ENCODE measurements around the gene FNTB.

Gene FNTB, protein sequence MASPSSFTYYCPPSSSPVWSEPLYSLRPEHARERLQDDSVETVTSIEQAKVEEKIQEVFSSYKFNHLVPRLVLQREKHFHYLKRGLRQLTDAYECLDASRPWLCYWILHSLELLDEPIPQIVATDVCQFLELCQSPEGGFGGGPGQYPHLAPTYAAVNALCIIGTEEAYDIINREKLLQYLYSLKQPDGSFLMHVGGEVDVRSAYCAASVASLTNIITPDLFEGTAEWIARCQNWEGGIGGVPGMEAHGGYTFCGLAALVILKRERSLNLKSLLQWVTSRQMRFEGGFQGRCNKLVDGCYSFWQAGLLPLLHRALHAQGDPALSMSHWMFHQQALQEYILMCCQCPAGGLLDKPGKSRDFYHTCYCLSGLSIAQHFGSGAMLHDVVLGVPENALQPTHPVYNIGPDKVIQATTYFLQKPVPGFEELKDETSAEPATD

DNA sequence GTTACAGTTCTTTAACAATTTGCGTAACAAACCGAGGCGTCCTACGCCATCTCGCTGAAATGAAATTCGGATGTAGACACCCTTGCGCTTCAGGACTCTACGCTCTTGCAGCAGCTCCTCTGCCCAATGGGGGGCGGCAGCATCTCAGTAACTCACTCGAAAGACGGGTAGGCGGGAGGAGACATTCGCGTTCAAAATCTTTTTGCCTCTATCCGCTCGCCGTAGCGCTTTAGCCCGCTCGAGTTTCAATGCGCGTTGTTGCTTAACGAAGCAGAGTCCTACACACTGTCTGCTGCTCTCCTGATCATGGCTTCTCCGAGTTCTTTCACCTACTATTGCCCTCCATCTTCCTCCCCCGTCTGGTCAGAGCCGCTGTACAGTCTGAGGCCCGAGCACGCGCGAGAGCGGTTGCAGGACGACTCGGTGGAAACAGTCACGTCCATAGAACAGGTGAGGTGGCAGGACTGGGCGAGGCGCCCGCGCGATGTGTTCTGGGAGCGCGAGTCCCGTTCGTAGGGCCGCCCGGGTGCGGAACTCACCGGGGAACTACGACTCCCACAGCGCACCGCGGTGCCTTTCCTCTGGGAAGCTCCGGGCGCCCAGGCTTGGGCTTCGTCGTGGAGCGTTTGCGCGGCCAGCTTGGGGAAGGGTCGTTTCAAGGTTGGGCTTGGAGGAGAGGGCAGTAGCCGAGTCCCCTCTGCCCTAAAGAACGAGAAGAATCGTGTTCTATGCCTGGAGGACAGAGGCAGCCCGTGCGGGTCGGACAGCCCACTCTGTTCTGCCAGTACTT is at the start of gene FNTB:
FNTB (plus strand) TSS at position 248 of the 790 bp plus-strand sequence; CDS start at position 307, 59 bp downstream.
- intact Hi-C loops (cut with DNase I): loop anchor here (5.0 to 10.0 kb wide), 2 partner anchors 35 to 118 kb away; partner anchors contain the start of gene MAX
- DNase-seq: peak; percentile 91 to 99 (median 96)

DNA sequence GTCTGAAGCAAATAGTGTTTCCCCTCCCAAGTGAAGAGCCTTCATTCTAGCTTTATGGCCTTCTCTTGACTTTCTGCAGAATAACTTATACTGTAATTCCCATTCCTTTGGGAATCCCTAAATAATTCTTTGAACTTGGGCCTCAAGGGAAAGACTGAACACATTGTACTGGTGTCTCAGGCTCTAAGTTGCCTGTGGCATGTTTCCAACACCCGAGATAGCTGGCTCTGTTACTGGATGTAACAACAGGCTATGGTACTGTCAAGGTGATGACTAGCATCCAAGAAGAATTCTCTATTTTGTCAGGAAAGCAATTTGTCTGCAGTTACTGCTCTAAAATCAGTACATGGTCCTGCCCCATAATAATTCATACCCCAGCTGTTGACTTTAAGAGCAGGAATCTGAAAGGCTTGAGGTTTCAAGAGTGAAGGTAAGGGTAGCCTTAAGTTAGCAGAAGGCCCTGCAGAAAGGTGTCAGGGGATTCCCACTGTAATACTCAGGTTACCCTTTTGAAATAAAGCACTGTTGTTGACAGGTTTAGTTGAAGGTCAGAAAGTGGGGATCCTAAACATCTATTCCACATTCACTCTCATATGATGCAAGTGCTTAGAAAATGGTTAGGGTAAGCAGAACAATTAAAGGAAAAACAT is 49.4 kb upstream of the FNTB start:
- intact Hi-C loops (cut with DNase I): no loop called here
- no peak for DNase-seq

DNA sequence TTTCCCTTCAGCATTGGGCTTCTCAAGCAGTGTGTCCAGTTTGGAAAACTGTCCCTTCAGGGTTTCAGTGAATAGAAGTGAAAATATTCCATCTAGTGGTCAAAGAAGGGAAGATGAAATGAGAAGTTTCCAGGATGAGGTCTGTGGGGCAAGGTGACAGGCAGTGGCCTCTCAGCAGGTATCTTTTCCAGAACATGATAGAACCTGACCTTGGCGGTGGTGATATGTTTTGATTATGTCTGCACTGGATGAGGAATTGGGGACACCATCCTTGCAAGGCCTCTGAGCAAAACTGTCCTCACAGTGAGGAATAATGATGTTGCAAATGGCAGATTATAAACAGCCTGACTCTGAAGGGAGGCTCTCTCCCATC is 48.9 kb upstream of the FNTB start:
- intact Hi-C loops (cut with DNase I): no loop called here
- DNase-seq: peak in 1 of 42 donors; percentile 11

DNA sequence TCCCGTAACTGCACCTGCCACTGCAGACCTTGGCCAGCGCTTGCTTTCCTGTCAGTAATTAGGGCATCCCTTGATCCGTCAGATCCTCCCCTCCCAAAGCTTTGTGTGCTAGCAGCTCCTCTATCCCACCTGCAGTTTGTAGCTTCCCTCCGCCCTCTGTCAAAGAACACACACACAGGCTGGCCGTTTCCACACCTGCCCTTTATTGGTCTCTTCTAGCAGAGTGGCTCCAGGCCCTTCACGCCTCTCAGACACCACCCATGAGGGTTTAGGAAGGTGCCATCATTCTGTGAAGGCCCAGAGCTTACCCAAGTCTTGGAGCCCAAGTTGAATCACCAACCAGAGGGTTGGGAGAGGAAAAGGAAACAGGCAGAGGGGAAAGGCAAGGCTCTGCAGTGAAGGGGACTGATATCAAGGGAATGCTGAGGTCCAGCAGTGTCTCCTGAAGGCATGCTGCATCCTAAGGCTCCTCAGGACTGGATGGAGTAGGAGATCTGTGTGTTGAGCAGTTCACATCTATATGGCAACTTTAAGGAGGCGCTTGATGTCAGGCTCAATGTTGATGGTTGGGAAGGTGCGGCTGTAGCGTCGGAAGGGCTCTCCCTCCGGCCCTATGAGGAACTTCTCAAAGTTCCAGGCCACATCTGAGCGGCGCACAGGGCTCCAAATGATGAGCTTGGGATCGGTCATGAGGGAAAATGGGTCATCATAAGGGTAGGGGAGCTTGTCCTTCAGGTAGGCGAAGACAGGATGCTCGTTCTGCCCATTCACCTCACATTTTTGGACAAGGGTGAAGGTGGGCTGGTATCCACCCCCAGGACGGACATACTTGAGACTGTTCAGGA is 47.5 kb upstream of the FNTB start:
- DNase-seq: no peak
- intact Hi-C loops (cut with DNase I): no loop called here

GRCh38 chr14:64939817-64940190 is 46.9 kb upstream of the FNTB start:
- intact Hi-C loops (cut with DNase I): no loop called here
- no peak for DNase-seq

DNA sequence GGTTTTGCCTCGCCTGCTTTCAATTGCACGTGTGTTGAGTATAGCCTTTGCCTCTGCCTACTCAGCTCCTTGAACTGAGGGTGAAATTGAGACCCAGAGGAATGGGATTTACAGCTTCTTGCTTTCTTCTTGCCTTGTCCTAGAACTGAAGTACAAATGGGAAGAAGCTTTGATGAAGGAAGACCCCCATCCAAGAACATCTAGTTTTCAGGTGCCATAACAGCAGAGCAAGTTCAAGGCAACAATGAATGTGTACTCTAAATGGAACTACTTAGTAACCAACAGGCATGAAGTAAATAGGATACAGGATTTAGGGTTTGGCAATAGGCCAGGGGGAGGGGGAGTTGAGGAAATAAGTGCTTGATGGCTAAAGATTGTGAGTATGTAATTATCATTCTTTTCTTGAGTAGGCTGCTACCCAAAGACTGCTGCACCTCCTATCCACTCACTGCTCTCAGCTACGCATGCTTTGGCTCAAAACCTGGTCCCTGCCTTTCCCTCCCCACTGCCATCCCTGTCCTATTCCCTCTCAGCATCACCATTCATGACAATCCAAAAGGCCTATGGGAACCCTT is 46.3 kb upstream of the FNTB start:
- intact Hi-C loops (cut with DNase I): no loop called here
- DNase-seq: no peak

DNA sequence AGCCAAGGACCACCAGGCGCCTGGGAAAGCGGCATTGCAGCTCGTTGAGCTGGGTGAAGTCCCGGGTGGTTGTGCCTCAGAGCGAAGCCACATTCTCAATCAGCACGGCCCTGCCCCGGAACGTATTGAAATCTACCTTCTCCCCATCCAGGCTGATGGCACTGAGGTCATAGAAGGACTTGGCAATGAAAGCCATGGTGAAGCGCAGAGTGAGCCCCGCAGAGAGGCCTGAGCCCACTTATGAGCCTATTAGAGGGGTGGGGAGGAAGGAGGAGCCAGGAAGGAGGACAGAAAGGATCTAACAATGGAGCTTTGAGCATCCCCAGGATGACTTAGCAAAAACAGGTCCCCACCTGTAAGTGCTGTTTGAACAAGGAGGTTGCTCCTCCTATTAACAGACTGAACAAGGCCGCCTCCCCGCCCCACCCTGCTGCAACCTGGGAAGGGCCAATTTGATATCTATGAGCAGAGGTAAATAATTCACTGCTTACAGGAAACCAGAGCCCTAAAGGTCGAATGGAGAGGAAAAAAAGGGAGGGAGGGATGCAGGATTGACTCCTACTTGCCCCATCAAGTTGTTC is 44.1 kb upstream of the FNTB start, which contains the start of gene GPX2:
GPX2 (minus strand) TSS at position 215 of the 581 bp plus-strand sequence; CDS start at position 196, 19 bp downstream.
- intact Hi-C loops (cut with DNase I): no loop called here
- peak in 2 of 42 donors; percentile 14 to 19 for DNase-seq

GRCh38 chr14:64943556-64943955 is 43.1 kb upstream of the FNTB start:
- peak in 2 of 42 donors; percentile 11 to 14 for DNase-seq
- intact Hi-C loops (cut with DNase I): no loop called here

GRCh38 chr14:64944041-64944440 is 42.7 kb upstream of the FNTB start:
- DNase-seq: peak in 2 of 42 donors; percentile 8 to 19
- intact Hi-C loops (cut with DNase I): no loop called here

- peak in 2 of 42 donors; percentile 10 to 21 for DNase-seq
- intact Hi-C loops (cut with DNase I): no loop called here
Observed at GRCh38 chr14:64944861-64945260, 41.8 kb upstream of the FNTB start.

GRCh38 chr14:64945431-64946178 is 41.1 kb upstream of the FNTB start:
- intact Hi-C loops (cut with DNase I): no loop called here
- DNase-seq: peak in 2 of 42 donors; percentile 13 to 23

DNA sequence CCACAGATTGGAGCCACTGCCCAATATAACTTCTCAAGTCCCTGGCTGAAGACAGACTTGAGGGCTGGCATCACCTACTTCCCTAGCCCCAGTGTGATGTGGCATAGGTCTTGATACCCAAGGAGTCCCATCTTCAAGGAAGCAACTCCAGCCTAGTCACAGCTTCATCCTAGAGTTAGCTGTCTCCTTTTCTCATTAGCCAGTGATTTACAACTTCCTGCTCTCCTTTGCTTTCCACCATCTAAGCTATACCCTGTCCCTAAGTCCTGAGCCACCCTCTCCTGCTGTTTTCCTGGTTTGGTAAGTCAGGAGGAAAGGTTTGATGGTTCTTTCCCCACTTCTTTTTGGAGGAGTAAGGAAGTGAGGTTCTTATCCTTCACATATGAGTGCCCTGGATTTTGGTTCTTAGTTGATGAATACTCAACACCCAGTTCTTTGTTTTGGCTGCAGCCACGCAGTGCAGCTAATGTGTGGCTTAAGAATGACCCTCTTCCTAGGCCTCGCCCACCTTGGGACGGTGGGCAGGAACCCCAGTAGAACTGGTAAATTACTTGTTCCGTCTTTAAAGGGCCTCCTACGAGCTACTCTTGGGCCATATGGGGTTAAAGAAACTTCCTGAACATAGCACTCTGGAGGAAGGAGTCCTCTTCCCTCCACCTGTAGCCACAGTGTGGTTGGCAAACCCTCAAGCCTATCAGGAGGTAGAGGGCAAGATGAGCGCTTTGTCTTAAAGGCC is 40.2 kb upstream of the FNTB start:
- peak in 2 of 42 donors; percentile 12 to 21 for DNase-seq
- intact Hi-C loops (cut with DNase I): no loop called here

DNA sequence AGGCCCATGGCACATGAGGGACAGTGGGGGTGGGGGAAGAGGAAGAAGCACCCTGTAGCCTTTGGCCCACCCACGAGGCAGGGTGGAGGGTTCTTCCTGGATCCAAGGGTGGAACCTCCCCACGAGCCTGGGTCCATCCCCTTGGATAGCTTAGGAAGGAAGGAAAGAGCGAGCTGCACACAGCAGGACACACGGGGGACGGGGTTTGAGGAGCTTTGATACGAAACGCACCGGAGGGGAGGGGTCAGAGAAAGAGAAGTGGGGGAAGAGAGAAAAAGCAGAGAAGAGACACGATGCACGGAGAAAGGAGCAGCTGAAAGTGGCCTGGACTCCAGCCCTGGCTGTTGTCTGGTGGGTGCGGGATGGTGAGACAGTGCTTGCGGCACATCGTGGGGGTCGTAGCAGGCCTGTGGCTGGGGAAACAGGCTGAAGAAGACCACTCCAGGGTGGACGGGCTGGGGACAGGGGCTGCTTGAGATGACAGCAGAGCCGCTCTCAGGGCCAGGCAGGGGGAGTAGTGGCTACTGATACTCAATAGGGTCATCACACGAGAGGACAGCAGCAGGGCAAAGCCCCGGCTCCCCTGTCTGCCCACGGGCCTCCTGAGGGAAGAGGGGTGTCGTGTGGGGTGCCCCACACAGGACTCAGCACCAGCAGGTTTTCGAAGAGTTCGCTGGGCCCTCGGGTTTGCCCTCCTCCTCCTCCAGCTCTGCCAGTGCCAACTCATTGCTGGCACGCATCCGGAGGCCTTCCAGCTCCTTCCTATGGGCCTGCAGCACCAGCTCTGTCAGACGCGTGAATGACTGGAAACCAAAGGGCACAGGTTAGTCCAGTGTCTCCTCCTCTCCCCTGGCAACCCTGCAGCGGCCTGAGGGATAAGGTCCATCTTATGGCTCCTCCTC is 38.7 kb upstream of the FNTB start:
- peak in 2 of 42 donors; percentile 24 to 40 for DNase-seq
- intact Hi-C loops (cut with DNase I): no loop called here

DNA sequence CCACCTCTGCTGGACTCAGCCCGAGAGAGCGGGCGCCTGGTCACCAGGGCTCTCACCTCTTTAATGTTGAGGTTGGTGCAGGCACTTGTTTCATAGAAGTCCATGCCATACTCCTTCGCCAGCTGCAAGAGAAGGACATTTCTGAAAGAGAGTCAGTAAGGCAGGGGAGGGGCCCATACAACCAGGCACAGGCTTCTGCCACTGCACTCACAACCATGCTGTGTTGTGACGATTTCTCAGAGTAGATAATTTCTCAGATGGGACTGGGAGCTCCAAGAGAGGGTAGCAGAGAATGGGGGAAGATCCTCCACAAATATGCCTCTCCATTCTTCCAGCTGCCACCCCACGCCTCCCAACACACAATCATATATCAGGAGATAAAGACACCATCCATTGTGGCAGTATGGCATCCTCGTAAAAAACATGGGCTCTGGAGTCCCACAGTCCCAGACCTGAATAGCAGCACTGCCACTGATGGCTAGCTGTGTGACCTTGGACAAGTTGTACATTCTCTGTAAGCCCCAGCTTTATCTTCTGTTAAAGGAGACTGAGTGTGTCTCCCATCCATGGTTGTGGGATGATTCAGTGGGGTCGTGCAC is 38.0 kb upstream of the FNTB start:
- no peak for DNase-seq
- intact Hi-C loops (cut with DNase I): no loop called here

GRCh38 chr14:64950889-64951288 is 35.8 kb upstream of the FNTB start:
- DNase-seq: peak in 34 of 42 donors; percentile 11 to 87 (median 62)
- intact Hi-C loops (cut with DNase I): no loop called here

All from head of caudate nucleus (tissue), 42 donors.